ENCODE results near the gene SLC16A3. TPM values are rescaled to one million over a fixed set of nuclear protein-coding genes. Genes with fewer than 3 reads are reported as not detected.

Gene SLC16A3
- polyA plus RNA-seq, 1 of the 3 experiments (the other 2 are of a cell fraction), result 70.7 TPM

- Histone ChIP-seq H2AFZ (ENCODE audit: low read depth) (no peak overlapping the region), H3K36me3 (replicated peaks in 1 of 2; ENCODE audit: control insufficient read depth in 1 of 2, insufficient read depth in 2 of 2, low read length in 1 of 2) (peaks cover 0 to 8% of the 10 kb centered on the region in 2 experiments), H3K4me2 (0 out of 2 replicates have a peak overlapping the region, but pooled peaks have one; percentile 11), H3K4me3 (ENCODE audit: low read depth in 2 of 2, low read length in 1 of 2) (no peak overlapping the region), H3K27ac (ENCODE audit: low read depth in 2 of 2, low read length in 1 of 2) (no peak overlapping the region), H3K9ac (no peak overlapping the region), H3K4me1 (ENCODE audit: control insufficient read depth in 1 of 2, insufficient read depth in 2 of 2, low read depth in 1 of 2, low read length in 1 of 2) (peaks cover 34 to 43% of the 10 kb centered on the region in 2 experiments), H4K20me1 (ENCODE audit: insufficient read depth) (no peaks in the 10 kb centered on the region), H3K27me3 (ENCODE audit: insufficient read depth) (no peaks in the 10 kb centered on the region), H3K79me2 (ENCODE audit: insufficient read depth) (peaks cover 40% of the 10 kb centered on the region), H3F3A (replicated peaks; ENCODE audit: insufficient read depth) (peaks cover 29% of the 10 kb centered on the region), H3K9me3 (no peaks in the 10 kb centered on the region), H3K9me2 (no peaks in the 10 kb centered on the region)
- POLR2A ChIA-PET, result no interaction called here
- CTCF ChIA-PET, result interaction anchor here (1.7 to 3.1 kb wide), 5 partner anchors 8 to 184 kb away, joined by 3 to 15 read pairs (median 9); partner anchors contain the start of gene RAC3
- no peak for TF ChIP-seq ZBTB33 (IDR thresholded peaks at IDR 0.05; ENCODE audit: borderline replicate concordance, low read depth)
- TF ChIP-seq PBX3 (IDR thresholded peaks at IDR 0.05), result no peak
- no peak for TF ChIP-seq POLR2AphosphoS5 (IDR thresholded peaks at IDR 0.05; ENCODE audit: low read depth, low read length)
- no peak for TF ChIP-seq REST (IDR thresholded peaks at IDR 0.05; ENCODE audit: low read depth, low read length)
- TF ChIP-seq NRF1 (IDR thresholded peaks at IDR 0.05; ENCODE audit: low read depth, low read length), result no peak
- no peak for TF ChIP-seq SMC3 (IDR thresholded peaks at IDR 0.05; ENCODE audit: low read depth, low read length)
- TF ChIP-seq SIN3A (IDR thresholded peaks at IDR 0.05; ENCODE audit: borderline replicate concordance, low read depth, low read length), result no peak
- TF ChIP-seq, protein P1, sequence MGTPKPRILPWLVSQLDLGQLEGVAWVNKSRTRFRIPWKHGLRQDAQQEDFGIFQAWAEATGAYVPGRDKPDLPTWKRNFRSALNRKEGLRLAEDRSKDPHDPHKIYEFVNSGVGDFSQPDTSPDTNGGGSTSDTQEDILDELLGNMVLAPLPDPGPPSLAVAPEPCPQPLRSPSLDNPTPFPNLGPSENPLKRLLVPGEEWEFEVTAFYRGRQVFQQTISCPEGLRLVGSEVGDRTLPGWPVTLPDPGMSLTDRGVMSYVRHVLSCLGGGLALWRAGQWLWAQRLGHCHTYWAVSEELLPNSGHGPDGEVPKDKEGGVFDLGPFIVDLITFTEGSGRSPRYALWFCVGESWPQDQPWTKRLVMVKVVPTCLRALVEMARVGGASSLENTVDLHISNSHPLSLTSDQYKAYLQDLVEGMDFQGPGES (IDR thresholded peaks at IDR 0.05; ENCODE audit: low read depth, low read length), result no peak
- TF ChIP-seq NFIC (IDR thresholded peaks at IDR 0.05; ENCODE audit: borderline replicate concordance), result no peak
- TF ChIP-seq CHD2 (IDR thresholded peaks at IDR 0.05; ENCODE audit: low read length, partially characterized antibody), result no peak
- TF ChIP-seq ELF1 (IDR thresholded peaks at IDR 0.05), result no peak
- no peak for TF ChIP-seq EP300 (IDR thresholded peaks at IDR 0.05; ENCODE audit: borderline replicate concordance in 1 of 2, low read depth in 1 of 2, low read length in 1 of 2)
- 87% methylated on average over 11 of the region's 11 CpGs for WGBS (ENCODE audit: low lambda C conversion rate)
- peak; percentile 53 for DNase-seq
Observed at GRCh38 chr17:82214012-82214628, 14.7 kb upstream of the SLC16A3 start.

All from SK-N-SH (cell line).